GM12873 (cell line): ENCODE results near the gene SYT5.
A peak's percentile ranks its signal among the peaks of the same experiment; 100 is the strongest.

Experiments
- TF ChIP-seq, protein P1 (sequence below): IDR thresholded peaks from 2 replicates; pipeline ENCODE4 v1.5.1; 2012; ENCODE audit warnings: low read depth, mild to moderate bottlenecking, moderate library complexity, low read length, control low read depth; ENCODE audit not compliant: insufficient read depth; ENCODE audit errors: missing control alignments

Gene SYT5

DNA sequence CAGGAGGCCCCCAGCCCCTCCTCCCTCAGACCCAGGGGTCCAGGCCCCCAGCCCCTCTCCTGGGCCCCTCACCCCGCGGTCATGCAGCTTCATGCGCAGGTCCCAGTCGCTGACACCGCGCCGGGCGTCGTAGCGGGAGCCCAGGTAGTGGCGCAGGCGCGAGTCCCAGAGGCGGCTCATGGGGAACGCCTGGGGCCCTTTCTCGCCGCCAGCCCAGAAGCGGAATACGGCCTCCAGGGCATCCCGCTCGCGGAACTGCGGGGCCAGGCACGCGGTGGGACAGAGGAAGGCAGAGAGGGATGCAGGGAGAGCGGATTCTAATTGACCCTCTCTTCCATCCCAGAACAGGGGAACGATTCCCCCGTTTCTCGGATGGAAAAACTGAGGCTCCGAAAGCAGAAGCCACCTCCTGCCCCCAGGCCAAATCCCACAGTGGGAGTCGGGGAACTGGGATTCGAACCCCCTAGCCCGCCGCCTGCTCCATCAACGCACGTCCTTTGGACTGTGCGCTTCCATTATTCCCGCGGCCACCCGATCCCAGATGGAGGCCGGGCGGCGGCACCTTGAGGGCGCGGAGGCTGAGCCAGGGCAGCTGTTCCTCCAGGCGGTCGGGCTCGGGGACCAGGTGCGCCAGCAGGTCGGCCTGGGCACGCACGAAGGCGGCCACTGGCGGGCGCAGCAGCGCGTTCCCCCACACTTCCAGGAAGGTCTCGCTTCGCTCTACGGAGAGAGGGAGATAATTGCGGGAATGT is 18.3 kb downstream of the SYT5 start:
- TF ChIP-seq, protein P1, sequence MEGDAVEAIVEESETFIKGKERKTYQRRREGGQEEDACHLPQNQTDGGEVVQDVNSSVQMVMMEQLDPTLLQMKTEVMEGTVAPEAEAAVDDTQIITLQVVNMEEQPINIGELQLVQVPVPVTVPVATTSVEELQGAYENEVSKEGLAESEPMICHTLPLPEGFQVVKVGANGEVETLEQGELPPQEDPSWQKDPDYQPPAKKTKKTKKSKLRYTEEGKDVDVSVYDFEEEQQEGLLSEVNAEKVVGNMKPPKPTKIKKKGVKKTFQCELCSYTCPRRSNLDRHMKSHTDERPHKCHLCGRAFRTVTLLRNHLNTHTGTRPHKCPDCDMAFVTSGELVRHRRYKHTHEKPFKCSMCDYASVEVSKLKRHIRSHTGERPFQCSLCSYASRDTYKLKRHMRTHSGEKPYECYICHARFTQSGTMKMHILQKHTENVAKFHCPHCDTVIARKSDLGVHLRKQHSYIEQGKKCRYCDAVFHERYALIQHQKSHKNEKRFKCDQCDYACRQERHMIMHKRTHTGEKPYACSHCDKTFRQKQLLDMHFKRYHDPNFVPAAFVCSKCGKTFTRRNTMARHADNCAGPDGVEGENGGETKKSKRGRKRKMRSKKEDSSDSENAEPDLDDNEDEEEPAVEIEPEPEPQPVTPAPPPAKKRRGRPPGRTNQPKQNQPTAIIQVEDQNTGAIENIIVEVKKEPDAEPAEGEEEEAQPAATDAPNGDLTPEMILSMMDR, result no peak

GRCh38 chr19:55160986-55161365 is 19.1 kb downstream of the SYT5 start:
- TF ChIP-seq, protein P1, result no peak

DNA sequence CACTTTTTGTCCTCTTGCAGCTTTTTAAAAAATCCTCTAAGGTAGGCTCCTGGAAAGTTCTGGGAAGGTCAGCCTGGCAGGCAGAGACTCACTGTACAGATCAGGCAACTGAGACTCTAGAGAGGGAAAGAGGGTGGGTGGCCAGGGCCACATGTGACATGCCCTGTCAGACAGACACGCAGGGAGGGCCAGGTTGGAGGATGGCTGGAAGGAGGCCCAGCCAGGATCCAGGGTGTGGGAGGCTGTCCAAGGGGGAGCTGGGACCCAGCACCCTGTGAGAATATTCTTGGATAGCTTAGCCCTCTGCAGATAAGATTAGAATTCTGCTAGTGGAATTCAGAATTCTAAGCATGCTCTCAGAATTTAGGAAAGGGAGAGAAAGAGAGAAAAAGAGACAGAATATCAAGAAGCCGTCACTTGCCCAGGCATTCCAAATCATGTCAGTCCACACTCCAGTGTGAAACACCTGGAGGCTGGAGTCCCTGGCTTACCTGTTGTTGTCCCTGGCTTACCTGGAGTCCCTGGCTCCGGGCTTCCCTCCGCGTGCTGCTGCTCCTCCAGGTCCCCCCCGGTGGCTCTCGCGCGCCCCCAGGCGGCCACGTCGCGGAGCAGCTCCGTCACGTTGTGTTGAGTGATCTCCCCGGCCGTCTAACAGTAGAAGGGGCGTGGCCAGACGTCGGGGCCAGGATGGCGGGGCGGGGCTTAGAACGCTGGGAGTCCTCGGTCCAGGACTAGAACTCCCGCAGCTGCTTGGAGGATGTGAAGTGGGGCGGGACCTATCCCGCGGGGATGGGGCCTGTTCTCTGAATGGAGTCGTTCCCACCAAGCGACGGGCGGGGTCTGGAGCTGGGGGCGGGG is 19.7 kb downstream of the SYT5 start:
- TF ChIP-seq, protein P1, result peak; percentile 94

DNA sequence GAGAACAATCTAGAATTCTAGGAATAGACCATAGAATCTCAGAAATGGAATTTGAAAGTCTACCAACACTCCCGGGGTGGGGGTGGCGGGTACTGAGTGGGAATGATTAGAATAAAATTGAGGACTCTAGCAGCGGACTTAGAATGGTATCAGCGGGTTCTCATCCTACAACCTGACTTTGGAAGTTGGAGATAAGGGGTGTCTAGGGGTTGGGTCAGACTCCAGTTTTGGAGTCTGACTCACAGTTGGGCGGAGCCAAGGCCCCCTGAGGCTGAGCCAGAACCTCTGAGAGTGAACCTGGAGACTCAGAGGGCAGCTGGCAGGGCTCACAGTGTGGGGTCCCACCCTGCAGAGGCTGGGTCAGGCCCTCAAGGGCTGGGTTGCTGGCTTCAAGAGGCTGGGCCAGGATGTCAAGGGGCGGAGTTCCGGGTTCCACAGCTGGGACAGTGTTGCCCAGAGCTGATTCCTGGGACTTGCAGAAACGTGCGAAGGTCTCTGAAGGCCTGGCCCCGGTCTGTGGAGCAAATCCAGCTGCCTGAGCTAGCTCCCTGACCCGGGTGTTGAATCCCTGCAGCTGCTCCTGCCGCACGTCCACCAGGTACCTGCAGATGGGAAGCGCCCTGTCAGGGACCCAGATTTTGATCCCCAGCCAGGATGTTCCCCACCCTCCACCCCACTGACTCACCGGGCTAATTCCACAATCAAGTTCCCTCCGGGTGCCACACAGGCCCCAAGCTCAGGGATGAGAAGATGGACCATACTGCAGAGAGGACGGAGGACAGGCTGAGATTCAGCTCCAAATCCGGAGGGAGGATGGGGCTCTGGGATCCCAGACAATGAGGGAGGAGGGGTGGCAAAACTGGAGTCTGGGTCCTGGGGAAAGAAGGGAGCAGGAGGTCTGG is 21.0 kb downstream of the SYT5 start:
- TF ChIP-seq, protein P1, result no peak

- TF ChIP-seq, protein P1, result no peak
Measured at GRCh38 chr19:55158423-55158822, 21.7 kb downstream of the SYT5 start.

DNA sequence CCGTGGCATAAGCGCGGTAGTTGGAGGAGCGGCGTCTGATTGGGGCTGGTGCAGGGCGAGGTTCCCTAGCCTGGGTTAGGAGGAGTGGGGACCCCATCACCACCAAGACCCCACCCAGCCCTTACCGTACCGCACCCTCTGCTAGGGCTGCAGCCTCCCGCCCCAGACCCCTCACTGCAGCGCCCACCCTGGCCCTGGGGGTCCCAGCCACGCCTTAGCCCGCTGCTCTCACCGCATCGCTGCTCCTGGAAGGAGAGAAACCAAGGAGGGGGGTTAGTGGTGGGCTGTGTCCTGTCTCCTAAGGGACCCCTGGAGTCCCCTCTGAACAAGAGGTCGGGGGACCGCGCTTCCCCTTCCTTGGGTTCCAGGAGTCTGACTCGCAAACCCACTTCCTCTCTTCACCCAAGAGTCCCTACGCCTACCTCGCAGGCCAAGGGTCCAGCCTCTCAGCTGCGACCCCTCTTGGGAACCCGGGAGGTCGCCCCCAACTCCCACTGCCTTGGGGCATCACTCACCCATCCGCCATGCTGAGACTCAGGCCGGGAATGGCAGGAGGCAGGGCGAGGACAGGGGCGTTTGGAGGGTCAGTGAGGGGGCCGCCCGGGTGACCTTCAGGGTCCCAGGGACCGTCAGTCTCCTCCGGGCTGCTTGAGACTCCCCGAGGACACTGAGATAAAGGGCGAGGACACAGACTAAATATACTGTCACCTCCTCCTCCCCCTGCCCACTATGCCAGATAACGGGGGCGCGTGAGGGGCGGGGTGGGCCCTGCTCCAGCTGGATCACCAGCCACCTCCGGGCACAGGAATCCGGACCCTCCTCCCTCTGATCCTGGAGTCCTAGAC is 22.8 kb downstream of the SYT5 start, which contains the start of gene TNNI3:
TSS of gene TNNI3 (minus strand) at position 669 of the 845 bp plus-strand sequence. CDS start at position 526, 143 bp downstream.
- TF ChIP-seq, protein P1, result no peak
